Measurements from ENCODE around the gene AVEN. TPM values are rescaled to one million over a fixed set of nuclear protein-coding genes. Genes with fewer than 3 reads are reported as not detected.

Gene AVEN
- total and polyA plus RNA-seq, 11 donors, result 16.3 to 37.1 (median 21.0) TPM

DNA sequence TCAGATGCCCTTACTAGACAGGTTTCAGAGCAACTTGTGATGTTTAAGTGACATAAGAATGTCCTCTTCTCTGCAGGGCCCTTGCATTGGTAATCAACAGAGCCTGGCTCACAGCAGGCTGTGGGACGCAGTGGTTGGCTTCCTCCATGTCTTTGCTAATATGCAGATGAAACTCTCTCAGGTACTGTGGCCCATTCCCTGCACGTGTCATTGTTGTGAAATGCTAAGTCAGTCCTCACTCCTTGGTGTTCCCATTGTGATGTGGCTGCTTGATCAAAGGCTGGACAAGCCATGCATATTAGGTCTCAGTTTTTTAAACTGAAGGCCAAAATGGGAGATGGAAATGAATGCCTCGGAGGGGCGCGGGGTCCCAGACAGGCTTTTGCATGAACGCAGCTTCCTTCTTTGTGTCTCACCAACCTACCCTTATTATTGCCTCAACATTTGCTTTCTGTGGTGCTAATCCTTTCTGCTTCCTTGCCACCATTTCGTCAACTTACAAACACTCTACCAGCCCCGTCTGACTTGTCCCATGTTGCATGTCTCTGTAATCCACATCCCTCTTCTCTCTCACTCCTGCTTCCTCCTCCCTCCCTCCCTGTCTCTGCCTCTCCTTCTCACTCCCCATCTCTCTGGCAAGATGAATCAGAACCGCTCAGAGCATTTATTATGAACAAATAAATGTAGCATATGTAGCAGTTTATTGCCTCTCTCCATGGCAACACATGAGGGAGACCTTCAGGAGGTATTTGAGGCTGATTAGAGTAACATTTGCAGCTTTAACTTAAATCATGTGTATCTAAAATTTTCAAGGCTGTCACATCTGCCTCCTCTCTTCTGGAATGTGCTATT lies 203.9 kb downstream of the AVEN start:
- DNase-seq (no peak), ATAC-seq (no peak)
- H3K9me3 ChIP-seq, result no peaks in the 10 kb centered on the region
- no peak for TF ChIP-seq POLR2A (IDR thresholded peaks at IDR 0.05)
- no peak overlapping the region for H3K27ac ChIP-seq
- H3K27me3 ChIP-seq, result no peaks in the 10 kb centered on the region
- peaks cover 0 to 3% (median 0%) of the 10 kb centered on the region in 12 donors for H3K4me1 ChIP-seq
- WGBS, 4 donors, result 40 to 46% (median 44%) methylated on average over 9 of the region's 9 CpGs
- H3K36me3 ChIP-seq, result no peaks in the 10 kb centered on the region
- H3K4me3 ChIP-seq, result no peak overlapping the region
- intact Hi-C loops (cut with DNase I), result no loop called here

DNA sequence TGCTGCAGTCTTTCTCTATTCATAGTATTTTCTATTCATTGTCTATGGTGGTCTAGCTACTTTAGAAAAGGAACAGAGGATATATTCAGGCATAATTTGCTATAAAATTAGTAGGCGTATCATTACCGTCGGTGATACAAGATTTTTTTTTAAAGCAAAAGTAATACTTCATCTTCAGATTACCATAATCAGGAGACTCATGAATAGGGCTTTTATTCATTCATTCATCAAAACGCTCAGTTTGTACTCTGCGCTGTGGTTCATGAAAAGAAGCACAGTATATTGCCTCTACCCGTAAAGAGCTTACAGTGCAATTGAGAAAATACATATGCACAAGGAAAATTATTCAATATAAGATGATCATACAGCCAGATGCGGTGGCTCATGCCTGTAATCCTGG lies 207.4 kb downstream of the AVEN start:
- 86 to 93% (median 91%) methylated on average over 7 of the region's 7 CpGs for WGBS, 4 donors
- Histone ChIP-seq H3K4me3 (no peak overlapping the region), H3K27ac (no peak overlapping the region), H3K4me1 (no peaks in the 10 kb centered on the region), H3K9me3 (peaks cover 0 to 10% (median 0%) of the 10 kb centered on the region in 12 donors), H3K27me3 (no peaks in the 10 kb centered on the region), H3K36me3 (no peaks in the 10 kb centered on the region)
- no peak for TF ChIP-seq POLR2A (IDR thresholded peaks at IDR 0.05)
- TF ChIP-seq, protein P1, sequence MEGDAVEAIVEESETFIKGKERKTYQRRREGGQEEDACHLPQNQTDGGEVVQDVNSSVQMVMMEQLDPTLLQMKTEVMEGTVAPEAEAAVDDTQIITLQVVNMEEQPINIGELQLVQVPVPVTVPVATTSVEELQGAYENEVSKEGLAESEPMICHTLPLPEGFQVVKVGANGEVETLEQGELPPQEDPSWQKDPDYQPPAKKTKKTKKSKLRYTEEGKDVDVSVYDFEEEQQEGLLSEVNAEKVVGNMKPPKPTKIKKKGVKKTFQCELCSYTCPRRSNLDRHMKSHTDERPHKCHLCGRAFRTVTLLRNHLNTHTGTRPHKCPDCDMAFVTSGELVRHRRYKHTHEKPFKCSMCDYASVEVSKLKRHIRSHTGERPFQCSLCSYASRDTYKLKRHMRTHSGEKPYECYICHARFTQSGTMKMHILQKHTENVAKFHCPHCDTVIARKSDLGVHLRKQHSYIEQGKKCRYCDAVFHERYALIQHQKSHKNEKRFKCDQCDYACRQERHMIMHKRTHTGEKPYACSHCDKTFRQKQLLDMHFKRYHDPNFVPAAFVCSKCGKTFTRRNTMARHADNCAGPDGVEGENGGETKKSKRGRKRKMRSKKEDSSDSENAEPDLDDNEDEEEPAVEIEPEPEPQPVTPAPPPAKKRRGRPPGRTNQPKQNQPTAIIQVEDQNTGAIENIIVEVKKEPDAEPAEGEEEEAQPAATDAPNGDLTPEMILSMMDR (IDR thresholded peaks at IDR 0.05), result no peak
- DNase-seq (no peak), ATAC-seq (no peak)
- intact Hi-C loops (cut with DNase I), result no loop called here

DNA sequence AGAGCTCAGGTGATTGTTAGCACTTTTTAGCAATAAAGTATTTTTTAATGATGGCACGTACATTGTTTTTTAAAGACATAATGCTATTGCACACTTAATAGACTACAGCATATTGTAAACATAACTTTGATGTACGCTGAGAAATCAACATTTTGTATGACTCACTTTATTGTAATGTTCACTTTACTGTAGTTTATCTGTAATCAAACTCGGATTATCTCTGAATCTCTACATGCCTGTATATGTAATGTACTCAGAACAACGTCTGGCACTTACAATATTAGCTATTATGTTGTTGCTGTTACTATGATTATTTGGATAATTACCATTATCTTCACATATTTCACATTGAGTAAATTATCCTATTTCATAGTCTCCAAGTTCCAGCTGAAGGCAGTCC lies 208.7 kb downstream of the AVEN start:
- no peaks in the 10 kb centered on the region for H3K27me3 ChIP-seq
- no peaks in the 10 kb centered on the region for H3K36me3 ChIP-seq
- peaks cover 0 to 10% (median 0%) of the 10 kb centered on the region in 12 donors for H3K9me3 ChIP-seq
- no peak for DNase-seq
- intact Hi-C loops (cut with DNase I), result no loop called here
- no peak for TF ChIP-seq POLR2A (IDR thresholded peaks at IDR 0.05)
- no peaks in the 10 kb centered on the region for H3K4me1 ChIP-seq
- H3K4me3 ChIP-seq, result no peak overlapping the region
- no peak for ATAC-seq
- WGBS, 4 donors, result 67 to 74% (median 70%) methylated on average over 4 of the region's 4 CpGs
- H3K27ac ChIP-seq, result no peak overlapping the region

DNA sequence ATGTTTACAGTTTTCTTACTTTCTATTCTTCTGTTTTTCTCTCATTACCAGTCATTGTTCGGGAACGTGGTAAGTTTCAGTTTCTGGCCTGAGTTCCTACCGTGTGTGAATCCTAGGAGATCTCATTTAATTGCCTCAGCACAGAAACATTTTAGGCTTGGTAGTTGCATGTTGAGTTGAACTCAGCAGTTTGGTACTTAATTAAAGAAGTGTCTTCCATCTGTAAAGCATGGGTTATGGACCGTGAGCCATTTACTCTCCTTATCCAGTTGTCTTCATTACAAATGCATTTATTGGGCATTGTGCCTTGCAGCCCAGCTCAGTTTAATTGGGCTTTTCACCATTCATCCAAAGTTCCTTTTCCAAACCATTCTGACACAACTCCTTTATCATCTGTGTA lies 212.8 kb downstream of the AVEN start:
- Histone ChIP-seq H3K4me3 (no peak overlapping the region), H3K36me3 (no peaks in the 10 kb centered on the region)
- 90 to 97% (median 92%) methylated on average over 4 of the region's 4 CpGs for WGBS, 4 donors

DNA sequence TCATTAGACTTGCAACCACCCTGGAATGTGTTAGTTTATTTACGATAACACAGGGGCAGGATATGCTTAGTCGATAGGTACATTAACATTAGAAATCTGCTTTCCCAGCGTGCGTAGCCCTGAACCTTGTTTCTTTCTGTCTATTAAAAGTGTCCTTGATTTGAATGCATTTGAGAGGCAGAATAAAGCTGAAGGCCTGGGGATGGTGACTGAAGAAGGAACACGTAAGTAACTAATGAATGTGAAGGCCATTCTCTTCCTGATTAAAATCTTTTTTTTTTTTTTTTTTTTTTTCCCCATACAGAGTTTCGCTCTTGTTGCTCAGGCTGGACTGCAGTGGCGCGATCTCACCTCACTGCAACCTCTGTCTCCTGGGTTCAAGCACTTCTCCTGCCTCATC lies 213.6 kb downstream of the AVEN start:
- no peak overlapping the region for H3K4me3 ChIP-seq
- no peak for ATAC-seq
- WGBS, 4 donors, result 93 to 94% (median 94%) methylated on average over 8 of the region's 8 CpGs
- intact Hi-C loops (cut with DNase I), result no loop called here
- no peak overlapping the region for H3K27ac ChIP-seq
- no peaks in the 10 kb centered on the region for H3K36me3 ChIP-seq
- TF ChIP-seq POLR2A (IDR thresholded peaks at IDR 0.05), result no peak
- TF ChIP-seq, protein P1 (IDR thresholded peaks at IDR 0.05), result no peak
- H3K4me1 ChIP-seq, result no peaks in the 10 kb centered on the region
- peaks cover 0 to 10% (median 0%) of the 10 kb centered on the region in 12 donors for H3K9me3 ChIP-seq
- H3K27me3 ChIP-seq, result no peaks in the 10 kb centered on the region
- no peak for DNase-seq

More for the DNA sequence above, 212.8 kb downstream of the AVEN start:
- no peak overlapping the region for H3K27ac ChIP-seq
- no peak for TF ChIP-seq POLR2A (IDR thresholded peaks at IDR 0.05)
- TF ChIP-seq, protein P1 (IDR thresholded peaks at IDR 0.05), result no peak
- DNase-seq (no peak), ATAC-seq (no peak)
- no peaks in the 10 kb centered on the region for H3K4me1 ChIP-seq
- no peaks in the 10 kb centered on the region for H3K27me3 ChIP-seq
- H3K9me3 ChIP-seq, result peaks cover 0 to 10% (median 0%) of the 10 kb centered on the region in 12 donors
- intact Hi-C loops (cut with DNase I), result no loop called here

All from heart left ventricle (tissue), 16 donors.